Neural progenitor cell (in vitro differentiated cells): ENCODE measurements around the gene ZNF322. TPM values are rescaled to one million over a fixed set of nuclear protein-coding genes. Genes with fewer than 3 reads are reported as not detected.

Experiments used
- DNase-seq: peaks from one replicate; pipeline ENCODE4 v3.0.0-alpha.2; 2016; ENCODE audit warnings: low spot score
- H2AFZ ChIP-seq: fragments of 200-600 bp; sonication (generic); replicated peaks from 2 replicates; pipeline ENCODE4 v1.6.1; 2016; ENCODE audit warnings: antibody characterized with exemption
- H3F3A ChIP-seq: fragments of 200-600 bp; sonication (generic); 2 replicates; pipeline ENCODE4 v1.6.1; 2016; ENCODE audit warnings: antibody characterized with exemption, low read depth
- H3K27ac ChIP-seq: fragments of 200-600 bp; sonication (generic); 2 replicates; pipeline ENCODE4 v1.5.1; 2016; ENCODE audit warnings: mild to moderate bottlenecking
- H3K27me3 ChIP-seq: fragments of 200-600 bp; sonication (generic); 2 replicates; pipeline ENCODE4 v1.6.1; 2016; ENCODE audit warnings: mild to moderate bottlenecking, moderate library complexity
- H3K36me3 ChIP-seq: fragments of 200-600 bp; sonication (generic); 2 replicates; pipeline ENCODE4 v1.5.1; 2016
- H3K4me1 ChIP-seq: fragments of 200-600 bp; sonication (generic); 2 replicates; pipeline ENCODE4 v1.6.1; 2016; ENCODE audit warnings: mixed run types
- H3K4me2 ChIP-seq: fragments of 200-600 bp; sonication (generic); 2 replicates; pipeline ENCODE4 v1.6.1; 2016
- H3K4me3 ChIP-seq: fragments of 200-600 bp; sonication (generic); 2 replicates; pipeline ENCODE4 v1.5.1; 2016
- H3K79me2 ChIP-seq: fragments of 200-600 bp; sonication (generic); 2 replicates; pipeline ENCODE4 v1.6.1; 2016; ENCODE audit warnings: low read depth
- H3K9ac ChIP-seq: fragments of 200-600 bp; sonication (generic); 2 replicates; pipeline ENCODE4 v1.6.1; 2016
- H3K9me3 ChIP-seq: fragments of 200-600 bp; sonication (generic); 2 replicates; pipeline ENCODE4 v1.5.1; 2016; ENCODE audit warnings: low read depth
- H4K20me1 ChIP-seq: fragments of 200-600 bp; sonication (generic); 2 replicates; pipeline ENCODE4 v1.6.1; 2016; ENCODE audit warnings: low read depth
- H3K27ac Mint-ChIP-seq: 3 replicates; pipeline ENCODE4 v1.8.0; 2021; ENCODE audit warnings: mixed read lengths
- H3K27me3 Mint-ChIP-seq: 2 replicates; pipeline ENCODE4 v1.8.0; 2022; ENCODE audit warnings: low read depth, mild to moderate bottlenecking, inconsistent platforms, moderate library complexity, mixed read lengths; ENCODE audit not compliant: insufficient read depth
- H3K36me3 Mint-ChIP-seq: 3 replicates; pipeline ENCODE4 v1.8.0; 2021; ENCODE audit warnings: mixed read lengths
- H3K4me1 Mint-ChIP-seq: 3 replicates; pipeline ENCODE4 v1.8.0; 2021; ENCODE audit warnings: mixed read lengths
- H3K4me3 Mint-ChIP-seq: 3 replicates; pipeline ENCODE4 v1.8.0; 2021; ENCODE audit warnings: mild to moderate bottlenecking, moderate library complexity, mixed read lengths
- H3K9me3 Mint-ChIP-seq: 3 replicates; pipeline ENCODE4 v1.8.0; 2020; ENCODE audit warnings: mixed read lengths
- EZH2 ChIP-seq: fragments of 200-600 bp; sonication (generic); IDR thresholded peaks from 2 replicates; pipeline ENCODE4 v1.6.1; 2017; ENCODE audit warnings: antibody characterized with exemption, mild to moderate bottlenecking, moderate library complexity
- EZH2phosphoT487 ChIP-seq: fragments of 200-600 bp; sonication (generic); IDR thresholded peaks from 2 replicates; pipeline ENCODE4 v1.6.1; 2017; ENCODE audit warnings: antibody characterized with exemption
- total RNA-seq: library from RNA; depleted of rRNA; stranded (reverse); fragments of >200 nt; gene quantifications from 2 replicates; pipeline ENCODE4 v1.2.3, GENCODE V29; 2015; ENCODE audit warnings: low replicate concordance
- TF ChIP-seq, protein P1 (sequence below): fragments of 200-600 bp; sonication (generic); IDR thresholded peaks from 2 replicates; pipeline ENCODE4 v1.5.1; 2017; ENCODE audit warnings: antibody characterized with exemption, mild to moderate bottlenecking

ZNF322 gene
- total RNA-seq, 1 donor from 2014 or later, result 54.8 TPM

- peaks cover 7% of the 10 kb centered on the region for H3K4me1 ChIP-seq
- H3K27ac Mint-ChIP-seq, result no peak overlapping the region
- H3K27ac ChIP-seq, result no peak overlapping the region
- peaks cover 28% of the 10 kb centered on the region for H3F3A ChIP-seq
- peaks cover 44% of the 10 kb centered on the region for H3K27me3 ChIP-seq
- DNase-seq, result no peak
- peaks cover 17% of the 10 kb centered on the region for H3K79me2 ChIP-seq
- no peaks in the 10 kb centered on the region for H4K20me1 ChIP-seq
- H3K36me3 Mint-ChIP-seq, result peaks cover 7% of the 10 kb centered on the region
- H3K9ac ChIP-seq, result no peak overlapping the region
- H3K27me3 Mint-ChIP-seq, result peaks cover 20% of the 10 kb centered on the region
- peak overlapping the region; percentile 79 for H3K4me2 ChIP-seq
- no peak for TF ChIP-seq EZH2phosphoT487
- TF ChIP-seq, protein P1, sequence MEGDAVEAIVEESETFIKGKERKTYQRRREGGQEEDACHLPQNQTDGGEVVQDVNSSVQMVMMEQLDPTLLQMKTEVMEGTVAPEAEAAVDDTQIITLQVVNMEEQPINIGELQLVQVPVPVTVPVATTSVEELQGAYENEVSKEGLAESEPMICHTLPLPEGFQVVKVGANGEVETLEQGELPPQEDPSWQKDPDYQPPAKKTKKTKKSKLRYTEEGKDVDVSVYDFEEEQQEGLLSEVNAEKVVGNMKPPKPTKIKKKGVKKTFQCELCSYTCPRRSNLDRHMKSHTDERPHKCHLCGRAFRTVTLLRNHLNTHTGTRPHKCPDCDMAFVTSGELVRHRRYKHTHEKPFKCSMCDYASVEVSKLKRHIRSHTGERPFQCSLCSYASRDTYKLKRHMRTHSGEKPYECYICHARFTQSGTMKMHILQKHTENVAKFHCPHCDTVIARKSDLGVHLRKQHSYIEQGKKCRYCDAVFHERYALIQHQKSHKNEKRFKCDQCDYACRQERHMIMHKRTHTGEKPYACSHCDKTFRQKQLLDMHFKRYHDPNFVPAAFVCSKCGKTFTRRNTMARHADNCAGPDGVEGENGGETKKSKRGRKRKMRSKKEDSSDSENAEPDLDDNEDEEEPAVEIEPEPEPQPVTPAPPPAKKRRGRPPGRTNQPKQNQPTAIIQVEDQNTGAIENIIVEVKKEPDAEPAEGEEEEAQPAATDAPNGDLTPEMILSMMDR, result no peak
- no peak for TF ChIP-seq EZH2
- peak overlapping the region; percentile 71 for H3K4me3 ChIP-seq
- no peaks in the 10 kb centered on the region for H3K9me3 Mint-ChIP-seq
- H3K4me1 Mint-ChIP-seq, result peaks cover 8% of the 10 kb centered on the region
- H3K4me3 Mint-ChIP-seq, result peak overlapping the region; percentile 52
- H3K36me3 ChIP-seq, result no peaks in the 10 kb centered on the region
- H3K9me3 ChIP-seq, result no peaks in the 10 kb centered on the region
- H2AFZ ChIP-seq, result peak overlapping the region; percentile 87
Measured at GRCh38 chr6:26594131-26594498, 65.4 kb downstream of the ZNF322 start.

GRCh38 chr6:26593278-26594130 is 66.0 kb downstream of the ZNF322 start:
- Histone ChIP-seq H3K4me1 (peaks cover 7% of the 10 kb centered on the region), H3K36me3 (no peaks in the 10 kb centered on the region), H3K4me3 (peak overlapping the region; percentile 71), H3K79me2 (peaks cover 16% of the 10 kb centered on the region), H3K9ac (no peak overlapping the region), H4K20me1 (no peaks in the 10 kb centered on the region), H2AFZ (peak overlapping the region; percentile 87), H3K9me3 (no peaks in the 10 kb centered on the region), H3K27ac (no peak overlapping the region), H3F3A (peaks cover 28% of the 10 kb centered on the region), H3K27me3 (peaks cover 44% of the 10 kb centered on the region), H3K4me2 (peak overlapping the region; percentile 79)
- DNase-seq, result no peak
- Mint-ChIP-seq H3K9me3 (no peaks in the 10 kb centered on the region), H3K36me3 (peaks cover 4% of the 10 kb centered on the region), H3K4me1 (peaks cover 8% of the 10 kb centered on the region), H3K4me3 (peak overlapping the region; percentile 52), H3K27me3 (peaks cover 20% of the 10 kb centered on the region), H3K27ac (no peak overlapping the region)
- TF ChIP-seq, protein P1, result no peak
- no peak for TF ChIP-seq EZH2phosphoT487
- TF ChIP-seq EZH2, result no peak

GRCh38 chr6:26592649-26593048 is 66.9 kb downstream of the ZNF322 start:
- Mint-ChIP-seq H3K4me3 (no peak overlapping the region), H3K4me1 (peaks cover 5% of the 10 kb centered on the region), H3K27me3 (peaks cover 20% of the 10 kb centered on the region), H3K36me3 (no peaks in the 10 kb centered on the region), H3K27ac (no peak overlapping the region), H3K9me3 (no peaks in the 10 kb centered on the region)
- no peaks in the 10 kb centered on the region for H3K9me3 ChIP-seq
- DNase-seq, result no peak
- no peak overlapping the region for H2AFZ ChIP-seq
- no peak overlapping the region for H3K9ac ChIP-seq
- H3K79me2 ChIP-seq, result peaks cover 8% of the 10 kb centered on the region
- TF ChIP-seq, protein P1, result no peak
- TF ChIP-seq EZH2 (no peak), EZH2phosphoT487 (no peak)
- peaks cover 44% of the 10 kb centered on the region for H3K27me3 ChIP-seq
- no peaks in the 10 kb centered on the region for H4K20me1 ChIP-seq
- no peak overlapping the region for H3K4me3 ChIP-seq
- H3K36me3 ChIP-seq, result no peaks in the 10 kb centered on the region
- H3K4me2 ChIP-seq, result no peak overlapping the region
- peaks cover 3% of the 10 kb centered on the region for H3K4me1 ChIP-seq
- no peak overlapping the region for H3K27ac ChIP-seq
- peaks cover 28% of the 10 kb centered on the region for H3F3A ChIP-seq
